Gastrocnemius medialis (tissue), 4 donors: Measurements from ENCODE around the gene MT4. TPM values are rescaled to one million over a fixed set of nuclear protein-coding genes. Genes with fewer than 3 reads are reported as not detected.
A peak's percentile ranks its signal among the peaks of the same experiment; 100 is the strongest.

Experiments
- ATAC-seq, 2 donors: fragments of 150-250 bp; one replicate each; pipeline ENCODE4 v1.9.1; 2016
- DNase-seq, 2 donors: peaks; one replicate each; pipeline ENCODE4 v3.0.0-alpha.2; 2019
- H3K27ac ChIP-seq, 4 donors: fragments of 200-600 bp; sonication (generic); 1 replicate in 1 of 4; 2 replicates in 3 of 4; pipeline ENCODE4 v1.5.1; 2016 to 2018; ENCODE audit warnings: mild to moderate bottlenecking in 2 of 4, moderate library complexity in 1 of 4
- H3K27me3 ChIP-seq, 3 donors: fragments of 200-600 bp; sonication (generic) in 2 of 3; 1 replicate in 1 of 3; 2 replicates in 2 of 3; pipeline versions ENCODE4 v1.5.1 to v1.6.0; 2016 to 2019; ENCODE audit warnings: mild to moderate bottlenecking in 1 of 3, moderate library complexity in 1 of 3
- H3K36me3 ChIP-seq, 2 donors: fragments of 200-600 bp; sonication (generic) in 1 of 2; one replicate each; pipeline ENCODE4 v1.5.1; 2017 to 2018
- H3K4me1 ChIP-seq, 2 donors: fragments of 200-600 bp; sonication (generic) in 1 of 2; one replicate each; pipeline ENCODE4 v1.5.1; 2016 to 2017; ENCODE audit warnings: mild to moderate bottlenecking in 2 of 2
- H3K4me3 ChIP-seq, 4 donors: fragments of 200-600 bp; sonication (generic) in 3 of 4; 1 replicate in 1 of 4; 2 replicates in 3 of 4; pipeline ENCODE4 v1.5.1; 2016 to 2019; ENCODE audit warnings: mild to moderate bottlenecking in 2 of 4
- H3K9me3 ChIP-seq, 3 donors: fragments of 200-600 bp; sonication (generic) in 2 of 3; 1 replicate in 1 of 3; 2 replicates in 2 of 3; pipeline ENCODE4 v1.5.1; 2016 to 2019
- POLR2A ChIP-seq, 2 donors: fragments of 450-650 bp; IDR thresholded peaks; one replicate each; pipeline ENCODE4 v1.6.1; 2017; ENCODE audit warnings: antibody characterized with exemption in 2 of 2, mild to moderate bottlenecking in 2 of 2, moderate library complexity in 2 of 2
- in situ Hi-C, 4 donors: fragments of 200-750 bp; cut with MboI; loops; one replicate each; pipeline versions ENCODE4 v1.15.0 to v1.8.0; 2017; ENCODE audit warnings: low sequenced_read_pairs in 4 of 4
- intact Hi-C: fragments of 100-400 bp; cut with DNase I; formaldehyde crosslinking; loops from one replicate; pipeline ENCODE4 v1.15.1; 2023; ENCODE audit warnings: low total_unique reads
- total RNA-seq, 4 donors: library from RNA; depleted of rRNA; stranded (reverse); fragments of >200 nt; gene quantifications; one replicate each; pipeline versions ENCODE4 v1.1.0 to v1.2.3, GENCODE V29; 2016
- TF ChIP-seq, protein P1 (sequence below), 5 experiments: fragments of 450-650 bp in 3 of 5; fragments of 200-600 bp in 2 of 5; sonication (generic) in 2 of 5; IDR thresholded peaks in 4 of 5; conservative IDR thresholded peaks in 1 of 5; 1 replicate in 4 of 5; 2 replicates in 1 of 5; pipeline ENCODE4 v1.5.1; 2016 to 2019; ENCODE audit warnings: antibody characterized with exemption in 5 of 5, mild to moderate bottlenecking in 3 of 5, moderate library complexity in 3 of 5

The MT4 gene
- total RNA-seq, 4 donors from 2014 or later, result not detected

DNA sequence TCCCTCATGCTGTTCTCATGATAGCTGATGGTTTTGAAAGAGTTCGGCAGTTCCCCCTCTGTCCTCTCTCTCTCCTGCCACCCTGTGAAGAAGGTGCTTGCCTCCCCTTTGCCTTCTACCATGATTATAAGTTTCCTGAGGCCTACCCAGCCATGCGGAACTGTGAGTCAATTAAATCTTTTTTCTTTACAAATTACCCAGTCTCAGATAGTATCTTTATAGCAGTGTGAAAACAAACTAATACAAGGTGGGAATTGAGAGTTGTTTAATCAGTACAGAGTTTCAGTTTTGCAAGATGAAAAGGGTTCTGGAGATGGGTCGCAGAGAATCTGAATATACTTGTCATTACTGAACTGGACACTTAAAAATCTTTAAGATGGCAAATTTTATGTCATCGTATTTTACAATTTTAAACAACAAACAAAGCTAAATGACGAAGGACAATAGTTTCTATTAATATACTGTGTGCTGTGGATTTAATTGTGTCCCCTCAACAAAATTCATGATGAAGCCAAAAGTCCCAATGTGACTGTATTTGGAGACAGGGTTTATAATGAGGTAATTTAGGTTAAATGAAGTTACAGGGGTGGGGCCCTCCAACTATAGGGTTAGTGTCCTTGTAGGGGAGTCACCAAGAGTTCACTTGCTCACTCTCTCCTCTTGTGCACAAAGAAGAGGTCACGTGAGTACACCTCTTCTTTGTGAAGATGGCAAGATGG lies 28.9 kb downstream of the MT4 start:
- in situ Hi-C loops, result loop anchor here in 1 of 4 donors (10.0 kb wide), 1 partner anchor 111 kb away; no protein-coding TSS in a partner anchor
- Histone ChIP-seq H3K36me3 (no peaks in the 10 kb centered on the region), H3K9me3 (no peaks in the 10 kb centered on the region), H3K4me3 (no peak overlapping the region), H3K27ac (no peak overlapping the region), H3K4me1 (peaks cover 4 to 6% of the 10 kb centered on the region in 2 donors), H3K27me3 (peaks cover 0 to 8% (median 4%) of the 10 kb centered on the region in 3 donors)
- ATAC-seq, result no peak
- no peak for DNase-seq
- TF ChIP-seq, protein P1, sequence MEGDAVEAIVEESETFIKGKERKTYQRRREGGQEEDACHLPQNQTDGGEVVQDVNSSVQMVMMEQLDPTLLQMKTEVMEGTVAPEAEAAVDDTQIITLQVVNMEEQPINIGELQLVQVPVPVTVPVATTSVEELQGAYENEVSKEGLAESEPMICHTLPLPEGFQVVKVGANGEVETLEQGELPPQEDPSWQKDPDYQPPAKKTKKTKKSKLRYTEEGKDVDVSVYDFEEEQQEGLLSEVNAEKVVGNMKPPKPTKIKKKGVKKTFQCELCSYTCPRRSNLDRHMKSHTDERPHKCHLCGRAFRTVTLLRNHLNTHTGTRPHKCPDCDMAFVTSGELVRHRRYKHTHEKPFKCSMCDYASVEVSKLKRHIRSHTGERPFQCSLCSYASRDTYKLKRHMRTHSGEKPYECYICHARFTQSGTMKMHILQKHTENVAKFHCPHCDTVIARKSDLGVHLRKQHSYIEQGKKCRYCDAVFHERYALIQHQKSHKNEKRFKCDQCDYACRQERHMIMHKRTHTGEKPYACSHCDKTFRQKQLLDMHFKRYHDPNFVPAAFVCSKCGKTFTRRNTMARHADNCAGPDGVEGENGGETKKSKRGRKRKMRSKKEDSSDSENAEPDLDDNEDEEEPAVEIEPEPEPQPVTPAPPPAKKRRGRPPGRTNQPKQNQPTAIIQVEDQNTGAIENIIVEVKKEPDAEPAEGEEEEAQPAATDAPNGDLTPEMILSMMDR (IDR thresholded peaks at IDR 0.05 in 4 of 5, conservative IDR thresholded peaks at IDR 0.05 in 1 of 5), result no peak
- no peak for TF ChIP-seq POLR2A (IDR thresholded peaks at IDR 0.05)
- intact Hi-C loops, result no loop called here

GRCh38 chr16:56594292-56594619 lies 29.4 kb downstream of the MT4 start:
- Histone ChIP-seq H3K27ac (no peak overlapping the region), H3K27me3 (peaks cover 0 to 8% (median 4%) of the 10 kb centered on the region in 3 donors), H3K4me3 (no peak overlapping the region), H3K4me1 (peaks cover 4 to 6% of the 10 kb centered on the region in 2 donors), H3K36me3 (no peaks in the 10 kb centered on the region), H3K9me3 (no peaks in the 10 kb centered on the region)
- DNase-seq, result no peak
- ATAC-seq, result no peak
- in situ Hi-C loops (loop anchor here in 1 of 4 donors (10.0 kb wide), 1 partner anchor 111 kb away; no protein-coding TSS in a partner anchor), intact Hi-C loops (no loop called here)
- TF ChIP-seq POLR2A (IDR thresholded peaks at IDR 0.05), result no peak
- TF ChIP-seq, protein P1 (IDR thresholded peaks at IDR 0.05 in 4 of 5, conservative IDR thresholded peaks at IDR 0.05 in 1 of 5), result no peak

GRCh38 chr16:56600398-56600999 lies 35.6 kb downstream of the MT4 start:
- Histone ChIP-seq H3K4me3 (no peak overlapping the region), H3K4me1 (peaks cover 17 to 20% of the 10 kb centered on the region in 2 donors), H3K9me3 (no peaks in the 10 kb centered on the region), H3K27ac (no peak overlapping the region), H3K36me3 (no peaks in the 10 kb centered on the region), H3K27me3 (no peaks in the 10 kb centered on the region)
- ATAC-seq (no peak), DNase-seq (no peak)
- in situ Hi-C loops (loop anchor here in 2 of 4 donors (5.0 to 10.0 kb wide), 2 partner anchors 86 to 102 kb away; no protein-coding TSS in a partner anchor), intact Hi-C loops (loop anchor here (5.0 kb wide), 1 partner anchor 88 kb away; no protein-coding TSS in a partner anchor)
- TF ChIP-seq POLR2A (IDR thresholded peaks at IDR 0.05), result no peak
- TF ChIP-seq, protein P1 (IDR thresholded peaks at IDR 0.05 in 4 of 5, conservative IDR thresholded peaks at IDR 0.05 in 1 of 5), result peak; percentile 25 to 55 (median 46)

- H3K27me3 ChIP-seq, result no peaks in the 10 kb centered on the region
- TF ChIP-seq, protein P1 (IDR thresholded peaks at IDR 0.05 in 4 of 5, conservative IDR thresholded peaks at IDR 0.05 in 1 of 5), result no peak
- no peak for TF ChIP-seq POLR2A (IDR thresholded peaks at IDR 0.05)
- no peak overlapping the region for H3K27ac ChIP-seq
- no peak for DNase-seq
- no peak for ATAC-seq
- intact Hi-C loops (loop anchor here (5.0 kb wide), 1 partner anchor 89 kb away; no protein-coding TSS in a partner anchor), in situ Hi-C loops (loop anchor here in 2 of 4 donors (5.0 to 10.0 kb wide), 2 partner anchors 87 to 101 kb away; no protein-coding TSS in a partner anchor)
- peaks cover 26 to 29% of the 10 kb centered on the region in 2 donors for H3K4me1 ChIP-seq
- H3K9me3 ChIP-seq, result no peaks in the 10 kb centered on the region
- H3K4me3 ChIP-seq, result no peak overlapping the region
- no peaks in the 10 kb centered on the region for H3K36me3 ChIP-seq
These were observed 36.5 kb downstream of the MT4 start for GRCh38 chr16:56601325-56601724.
